K562 (cell line): ENCODE measurements around the gene SETMAR. TPM values are rescaled to one million over a fixed set of nuclear protein-coding genes. Genes with fewer than 3 reads are reported as not detected.
A peak's percentile ranks its signal among the peaks of the same experiment; 100 is the strongest.

Experiments used
- ATAC-seq: fragments of 200-7000 bp; cut with Tn5 transposase; 3 replicates; pipeline ENCODE4 v1.9.1; 2020; ENCODE audit warnings: moderate library complexity
- BruUV-seq: library from RNA; stranded (reverse); fragments of 400-500 nt; replicated peaks from 2 replicates; lab custom pipeline; 2021; lab: Mats Ljungman, UMichigan
- CTCF ChIA-PET: fragments of 300-600 bp; formaldehyde crosslinking; extraction: SDS; loops from one replicate; lab custom pipeline; 2021; ENCODE audit warnings: low intra/inter-chr PET ratio; lab: Yijun Ruan, JAX
- POLR2A ChIA-PET: fragments of 300-600, 350-650 bp; sonication (Branson Sonifier 250); formaldehyde crosslinking; extraction: SDS; loops from one replicate; lab custom pipeline; 2021; ENCODE audit warnings: antibody characterized with exemption, inconsistent platforms; lab: Yijun Ruan, JAX
- DNase-seq, 4 experiments: peaks; one replicate each; pipeline versions ENCODE4 v3.0.0 to v3.0.0-alpha.2; 2011 to 2018; ENCODE audit warnings: low spot score in 3 of 4, mixed read lengths in 3 of 4; ENCODE audit errors: extremely low read depth in 1 of 4
- FAIRE-seq: peaks from 2 replicates; lab custom pipeline; 2011; peaks lifted over from hg19 to GRCh38; lab: Jason Lieb, UNC
- H2AFZ ChIP-seq: 2 replicates; pipeline ENCODE4 v1.6.0; 2011; ENCODE audit warnings: low read depth, low read length, control low read depth, inconsistent platforms
- H3K27ac ChIP-seq: fragments of 200-600 bp; 3 replicates; pipeline ENCODE4 v1.8.0; 2011; ENCODE audit warnings: low read depth, mild to moderate bottlenecking, control low read depth, inconsistent platforms, low read length, moderate library complexity, mixed read lengths; ENCODE audit errors: extremely low read depth
- H3K27me3 ChIP-seq, 2 experiments: fragments of 300-600 bp in 1 of 2; 2 replicates in 1 of 2; 3 replicates in 1 of 2; pipeline versions ENCODE4 v1.6.0 to v1.8.0; 2011; ENCODE audit warnings: inconsistent platforms in 2 of 2, low read length in 2 of 2, mild to moderate bottlenecking in 1 of 2, mixed read lengths in 1 of 2, moderate library complexity in 1 of 2; ENCODE audit not compliant: control insufficient read depth in 2 of 2, insufficient read depth in 2 of 2
- H3K36me3 ChIP-seq: fragments of 300-600 bp; 3 replicates; pipeline ENCODE4 v1.8.0; 2011; ENCODE audit warnings: mild to moderate bottlenecking, low read length, inconsistent platforms; ENCODE audit not compliant: control insufficient read depth, insufficient read depth
- H3K4me1 ChIP-seq, 2 experiments: fragments of 200-600 bp in 1 of 2; replicated peaks in 1 of 2; 2 replicates in 1 of 2; 3 replicates in 1 of 2; pipeline versions ENCODE4 v1.5.1 to v1.8.0; 2011; ENCODE audit warnings: inconsistent platforms in 2 of 2, low read length in 2 of 2, mild to moderate bottlenecking in 1 of 2, mixed read lengths in 1 of 2, moderate library complexity in 1 of 2; ENCODE audit not compliant: control insufficient read depth in 2 of 2, insufficient read depth in 2 of 2
- H3K4me2 ChIP-seq: 2 replicates; pipeline ENCODE4 v1.6.1; 2011; ENCODE audit warnings: low read length, control low read depth, inconsistent platforms, mixed read lengths; ENCODE audit not compliant: insufficient read depth
- H3K4me3 ChIP-seq: fragments of 200-600 bp; sonication (generic), shearing (Covaris generic); 2 replicates; pipeline ENCODE4 v1.5.1; 2016; ENCODE audit warnings: control low read depth, inconsistent platforms
- H3K79me2 ChIP-seq: fragments of 200-600 bp; 3 replicates; pipeline ENCODE4 v1.8.0; 2011; ENCODE audit warnings: low read length, inconsistent platforms; ENCODE audit not compliant: control insufficient read depth, insufficient read depth
- H3K9ac ChIP-seq, 2 experiments: 2 replicates each; pipeline versions ENCODE4 v1.6.0 to v1.6.1; 2011; ENCODE audit warnings: low read depth in 2 of 2, low read length in 2 of 2, control low read depth in 1 of 2, inconsistent platforms in 1 of 2, mild to moderate bottlenecking in 1 of 2, mixed read lengths in 1 of 2; ENCODE audit not compliant: insufficient read depth in 1 of 2
- H3K9me1 ChIP-seq: one replicate; pipeline ENCODE4 v1.6.0; 2011; ENCODE audit warnings: inconsistent platforms, mild to moderate bottlenecking, low read length, moderate library complexity; ENCODE audit not compliant: control insufficient read depth, insufficient read depth
- H3K9me3 ChIP-seq: replicated peaks from 2 replicates; pipeline ENCODE4 v1.5.1; 2011; ENCODE audit warnings: low read depth, low read length, inconsistent platforms; ENCODE audit not compliant: control insufficient read depth, insufficient read depth
- H4K20me1 ChIP-seq: replicated peaks from 2 replicates; pipeline ENCODE4 v1.6.1; 2011; ENCODE audit warnings: low read length, inconsistent platforms, mixed read lengths; ENCODE audit not compliant: control insufficient read depth, insufficient read depth
- RFX7 ChIP-seq: fragments of 250-450 bp; sonication (Bioruptor Pico); IDR thresholded peaks from 2 replicates; pipeline ENCODE4 v1.5.1; 2021; ENCODE audit warnings: mild to moderate bottlenecking
- ZNF121 ChIP-seq: sonication (generic); formaldehyde crosslinking; conservative IDR thresholded peaks from 2 replicates; pipeline ENCODE4 v1.8.0; 2022; ENCODE audit warnings: missing genetic modification reagents
- WGBS: fragments of 100-300 bp; shearing (Covaris generic); methylation state at CpG from one replicate; pipeline ENCODE4 v1.1.6; 2016; ENCODE audit warnings: low coverage, mixed read lengths; ENCODE audit not compliant: insufficient coverage; ENCODE audit errors: missing lambda C conversion rate; 5-methylcytosine and 5-hydroxymethylcytosine counted together
- in situ Hi-C: fragments of 300-500 bp; cut with MboI; formaldehyde crosslinking; loops from 4 replicates; pipeline ENCODE4 v1.15.0; 2018; ENCODE audit warnings: inconsistent platforms, mixed read lengths
- intact Hi-C: fragments of 100-400 bp; cut with micrococcal nuclease; formaldehyde crosslinking; loops from 2 replicates; pipeline ENCODE4 v1.14.2; 2022
- polyA plus RNA-seq, 8 experiments: library from polyadenylated mRNA; depleted of rRNA in 4 of 8; stranded (reverse) in 5 of 8; unstranded in 3 of 8; fragments of >200 nt; fragmentation: Nextera tagmentation in 2 of 8; fragmentation: Illumina TruSeq in 1 of 8; extraction: Ambion mirVana in 2 of 8; extraction: Trizol in 1 of 8; gene quantifications; 2 replicates each; pipeline versions ENCODE4 v1.2.1 to v1.2.3, GENCODE V29; 2011 to 2014; ENCODE audit warnings: inconsistent platforms in 1 of 8, missing spikeins in 1 of 8
- total RNA-seq, 7 experiments: library from RNA; depleted of rRNA in 6 of 7; stranded (reverse); fragments of >200 nt in 6 of 7; fragmentation: Illumina TruSeq in 2 of 7; extraction: Trizol in 2 of 7; gene quantifications; 2 replicates each; pipeline versions ENCODE4 v1.2.1 to v1.2.3, GENCODE V29; 2011 to 2021; ENCODE audit warnings: low replicate concordance in 1 of 7
- TF ChIP-seq, protein P1 (sequence below): sonication (generic); formaldehyde crosslinking; IDR thresholded peaks from 2 replicates; pipeline ENCODE4 v1.8.0; 2023; ENCODE audit warnings: missing genetic modification reagents, mild to moderate bottlenecking, borderline replicate concordance

The SETMAR gene
- total and polyA plus RNA-seq, 9 of the 15 experiments (the other 6 are each of a cell fraction or from before 2014, with no cell fraction given) = 5.5 to 25.1 (median 18.2) TPM

DNA sequence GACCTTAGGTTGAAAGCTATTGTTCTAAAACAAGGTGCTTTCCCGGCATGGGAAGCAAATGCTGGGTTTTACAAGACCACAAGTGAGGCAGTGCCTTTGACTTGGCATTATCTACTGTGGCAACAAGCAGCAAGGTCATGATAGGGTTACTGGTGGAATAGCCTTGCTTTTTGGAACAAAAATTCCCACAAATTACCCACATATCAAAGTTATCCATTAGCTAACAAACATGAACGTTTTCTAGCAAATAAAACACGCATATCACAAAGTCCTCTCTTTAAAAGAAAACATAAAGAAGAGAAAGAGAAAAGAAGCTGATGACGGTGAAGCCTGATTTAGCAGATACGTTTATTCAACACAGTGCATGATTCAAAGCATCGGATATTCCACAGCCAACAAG lies 57.6 kb downstream of the SETMAR start:
- no TSS peak for BruUV-seq
- no peak for ATAC-seq
- H3K9me3 ChIP-seq = no peaks in the 10 kb centered on the region
- no peak overlapping the region for H3K4me2 ChIP-seq
- no peak for DNase-seq
- FAIRE-seq = no peak
- no peaks in the 10 kb centered on the region for H4K20me1 ChIP-seq
- no peak overlapping the region for H2AFZ ChIP-seq
- ChIA-PET CTCF (no interaction called here), POLR2A (interaction anchor here (0.8 to 1.1 kb wide), 3 partner anchors 9 to 202 kb away, joined by 3 read pairs; partner anchors contain the start of gene ITPR1)
- H3K9ac ChIP-seq = no peak overlapping the region
- H3K27ac ChIP-seq = no peak overlapping the region
- in situ Hi-C loops = no loop called here
- 56% methylated on average over 6 of the region's 6 CpGs for WGBS
- no peaks in the 10 kb centered on the region for H3K36me3 ChIP-seq
- no peaks in the 10 kb centered on the region for H3K27me3 ChIP-seq
- no peaks in the 10 kb centered on the region for H3K79me2 ChIP-seq
- intact Hi-C loops = no loop called here
- no peak overlapping the region for H3K4me3 ChIP-seq
- no peaks in the 10 kb centered on the region for H3K9me1 ChIP-seq
- TF ChIP-seq RFX7 (CRISPR knock-in tag) = no peak
- peaks cover 0 to under 1% of the 10 kb centered on the region in 2 experiments; a peak in 3 of 5 replicates for H3K4me1 ChIP-seq

DNA sequence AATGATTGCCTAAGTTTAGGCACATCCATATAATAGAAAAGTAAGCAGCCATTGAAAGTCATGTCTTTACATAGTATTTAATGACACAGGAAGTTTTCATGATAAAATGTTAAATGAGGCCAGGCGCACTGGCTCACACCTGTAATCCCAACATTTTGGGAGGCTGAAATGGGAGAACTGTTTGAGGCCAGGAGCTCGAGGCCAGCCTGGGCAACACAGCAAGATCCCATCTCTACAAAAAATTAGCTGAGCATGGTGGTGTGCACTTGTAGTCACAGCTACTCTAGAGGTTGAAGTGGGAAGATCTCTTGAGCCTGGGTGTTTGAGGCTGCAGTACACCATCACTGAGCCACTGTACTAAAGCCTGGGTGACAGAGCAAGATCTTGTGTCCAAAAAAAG lies 59.4 kb downstream of the SETMAR start:
- no peak overlapping the region for H3K4me3 ChIP-seq

More for the DNA sequence above, 59.4 kb downstream of the SETMAR start:
- Histone ChIP-seq H2AFZ (no peak overlapping the region), H4K20me1 (no peaks in the 10 kb centered on the region), H3K9me1 (no peaks in the 10 kb centered on the region), H3K4me2 (no peak overlapping the region), H3K27ac (no peak overlapping the region), H3K4me1 (no peaks in the 10 kb centered on the region), H3K36me3 (no peaks in the 10 kb centered on the region), H3K79me2 (no peaks in the 10 kb centered on the region), H3K27me3 (no peaks in the 10 kb centered on the region), H3K9me3 (no peaks in the 10 kb centered on the region), H3K9ac (no peak overlapping the region)
- BruUV-seq = no TSS peak
- DNase-seq (no peak), FAIRE-seq (no peak), ATAC-seq (no peak)
- in situ Hi-C loops = no loop called here
- intact Hi-C loops = no loop called here
- WGBS = 50% methylated on average over 2 of the region's 2 CpGs
- POLR2A ChIA-PET = no interaction called here
- TF ChIP-seq ZNF121 (CRISPR knock-in tag) = peak; percentile 66
- TF ChIP-seq, protein P1, sequence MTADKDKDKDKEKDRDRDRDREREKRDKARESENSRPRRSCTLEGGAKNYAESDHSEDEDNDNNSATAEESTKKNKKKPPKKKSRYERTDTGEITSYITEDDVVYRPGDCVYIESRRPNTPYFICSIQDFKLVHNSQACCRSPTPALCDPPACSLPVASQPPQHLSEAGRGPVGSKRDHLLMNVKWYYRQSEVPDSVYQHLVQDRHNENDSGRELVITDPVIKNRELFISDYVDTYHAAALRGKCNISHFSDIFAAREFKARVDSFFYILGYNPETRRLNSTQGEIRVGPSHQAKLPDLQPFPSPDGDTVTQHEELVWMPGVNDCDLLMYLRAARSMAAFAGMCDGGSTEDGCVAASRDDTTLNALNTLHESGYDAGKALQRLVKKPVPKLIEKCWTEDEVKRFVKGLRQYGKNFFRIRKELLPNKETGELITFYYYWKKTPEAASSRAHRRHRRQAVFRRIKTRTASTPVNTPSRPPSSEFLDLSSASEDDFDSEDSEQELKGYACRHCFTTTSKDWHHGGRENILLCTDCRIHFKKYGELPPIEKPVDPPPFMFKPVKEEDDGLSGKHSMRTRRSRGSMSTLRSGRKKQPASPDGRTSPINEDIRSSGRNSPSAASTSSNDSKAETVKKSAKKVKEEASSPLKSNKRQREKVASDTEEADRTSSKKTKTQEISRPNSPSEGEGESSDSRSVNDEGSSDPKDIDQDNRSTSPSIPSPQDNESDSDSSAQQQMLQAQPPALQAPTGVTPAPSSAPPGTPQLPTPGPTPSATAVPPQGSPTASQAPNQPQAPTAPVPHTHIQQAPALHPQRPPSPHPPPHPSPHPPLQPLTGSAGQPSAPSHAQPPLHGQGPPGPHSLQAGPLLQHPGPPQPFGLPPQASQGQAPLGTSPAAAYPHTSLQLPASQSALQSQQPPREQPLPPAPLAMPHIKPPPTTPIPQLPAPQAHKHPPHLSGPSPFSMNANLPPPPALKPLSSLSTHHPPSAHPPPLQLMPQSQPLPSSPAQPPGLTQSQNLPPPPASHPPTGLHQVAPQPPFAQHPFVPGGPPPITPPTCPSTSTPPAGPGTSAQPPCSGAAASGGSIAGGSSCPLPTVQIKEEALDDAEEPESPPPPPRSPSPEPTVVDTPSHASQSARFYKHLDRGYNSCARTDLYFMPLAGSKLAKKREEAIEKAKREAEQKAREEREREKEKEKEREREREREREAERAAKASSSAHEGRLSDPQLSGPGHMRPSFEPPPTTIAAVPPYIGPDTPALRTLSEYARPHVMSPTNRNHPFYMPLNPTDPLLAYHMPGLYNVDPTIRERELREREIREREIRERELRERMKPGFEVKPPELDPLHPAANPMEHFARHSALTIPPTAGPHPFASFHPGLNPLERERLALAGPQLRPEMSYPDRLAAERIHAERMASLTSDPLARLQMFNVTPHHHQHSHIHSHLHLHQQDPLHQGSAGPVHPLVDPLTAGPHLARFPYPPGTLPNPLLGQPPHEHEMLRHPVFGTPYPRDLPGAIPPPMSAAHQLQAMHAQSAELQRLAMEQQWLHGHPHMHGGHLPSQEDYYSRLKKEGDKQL = no peak
- CTCF ChIA-PET = no interaction called here
